Measurements from ENCODE around the gene EHD4.

EHD4 gene

GRCh38 chr15:41933771-41934170 is 38.6 kb downstream of the EHD4 start:
- FAIRE-seq, result no peak

GRCh38 chr15:41933326-41933725 is 39.0 kb downstream of the EHD4 start:
- no peak for FAIRE-seq

- no peak for FAIRE-seq
Observed at GRCh38 chr15:41932511-41933289, 39.7 kb downstream of the EHD4 start.

- no peak for FAIRE-seq
Observed at GRCh38 chr15:41932101-41932500, 40.3 kb downstream of the EHD4 start.

GRCh38 chr15:41930867-41931222 is 41.5 kb downstream of the EHD4 start:
- FAIRE-seq, result no peak

GRCh38 chr15:41930221-41930866 is 42.0 kb downstream of the EHD4 start:
- no peak for FAIRE-seq

GRCh38 chr15:41928637-41929620 is 43.4 kb downstream of the EHD4 start:
- no peak for FAIRE-seq

GRCh38 chr15:41928100-41928499 is 44.3 kb downstream of the EHD4 start:
- FAIRE-seq, result no peak

- no peak for FAIRE-seq
Observed at GRCh38 chr15:41927536-41927935, 44.8 kb downstream of the EHD4 start.

- FAIRE-seq, result no peak
Observed at GRCh38 chr15:41926185-41927056, 45.9 kb downstream of the EHD4 start.

GRCh38 chr15:41925086-41925608 is 47.2 kb downstream of the EHD4 start:
- no peak for FAIRE-seq

- FAIRE-seq, result no peak
Observed at GRCh38 chr15:41923401-41923997, 48.9 kb downstream of the EHD4 start.

- no peak for FAIRE-seq
Observed at GRCh38 chr15:41922353-41922752, 50.0 kb downstream of the EHD4 start.

GRCh38 chr15:41921639-41922038 is 50.7 kb downstream of the EHD4 start:
- no peak for FAIRE-seq

- no peak for FAIRE-seq
Observed at GRCh38 chr15:41921167-41921566, 51.2 kb downstream of the EHD4 start.

GRCh38 chr15:41919954-41920538 is 52.3 kb downstream of the EHD4 start:
- no peak for FAIRE-seq

GRCh38 chr15:41919201-41919820 is 53.0 kb downstream of the EHD4 start:
- FAIRE-seq, result no peak

GRCh38 chr15:41918506-41919126 is 53.7 kb downstream of the EHD4 start:
- FAIRE-seq, result no peak

GRCh38 chr15:41917767-41918430 is 54.5 kb downstream of the EHD4 start:
- FAIRE-seq, result no peak
